MV-4-11 (cell line): ENCODE data around the gene TMUB2.

Source experiments
- DNase-seq: peaks from one replicate; lab custom pipeline; 2025; lab: John Stamatoyannopoulos, UW

The TMUB2 gene

DNA sequence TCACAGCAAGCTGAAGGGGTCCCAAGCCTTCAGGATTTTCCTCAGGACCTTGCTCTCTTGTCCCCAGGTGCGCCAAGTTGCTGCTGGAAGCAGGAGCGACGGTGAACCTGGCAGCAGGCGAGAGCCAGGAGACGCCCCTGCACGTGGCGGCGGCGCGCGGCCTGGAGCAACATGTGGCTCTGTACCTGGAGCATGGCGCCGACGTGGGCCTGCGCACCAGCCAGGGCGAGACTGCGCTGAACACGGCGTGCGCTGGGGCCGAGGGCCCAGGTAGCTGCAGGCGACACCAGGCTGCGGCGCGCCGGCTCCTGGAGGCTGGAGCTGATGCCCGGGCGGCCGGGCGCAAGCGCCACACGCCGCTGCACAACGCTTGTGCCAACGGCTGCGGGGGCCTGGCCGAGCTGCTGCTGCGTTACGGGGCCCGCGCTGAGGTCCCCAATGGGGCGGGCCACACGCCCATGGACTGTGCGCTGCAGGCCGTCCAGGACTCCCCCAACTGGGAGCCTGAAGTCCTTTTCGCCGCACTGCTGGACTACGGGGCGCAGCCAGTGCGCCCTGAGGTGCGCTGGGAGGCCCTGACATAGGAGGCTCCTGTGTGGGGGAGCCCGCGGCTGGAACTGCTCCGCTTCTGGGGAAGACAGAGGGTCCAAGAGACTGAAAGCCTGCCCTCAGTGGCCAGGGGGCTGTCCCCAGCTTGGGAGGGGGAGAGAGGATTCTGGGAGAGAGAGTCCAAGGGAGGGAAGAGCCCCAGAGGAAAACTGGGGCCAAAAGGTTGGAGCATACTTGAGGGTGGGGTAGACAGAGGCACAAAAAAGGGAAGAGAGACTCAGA is 9.9 kb upstream of the TMUB2 start:
- no peak for DNase-seq

DNA sequence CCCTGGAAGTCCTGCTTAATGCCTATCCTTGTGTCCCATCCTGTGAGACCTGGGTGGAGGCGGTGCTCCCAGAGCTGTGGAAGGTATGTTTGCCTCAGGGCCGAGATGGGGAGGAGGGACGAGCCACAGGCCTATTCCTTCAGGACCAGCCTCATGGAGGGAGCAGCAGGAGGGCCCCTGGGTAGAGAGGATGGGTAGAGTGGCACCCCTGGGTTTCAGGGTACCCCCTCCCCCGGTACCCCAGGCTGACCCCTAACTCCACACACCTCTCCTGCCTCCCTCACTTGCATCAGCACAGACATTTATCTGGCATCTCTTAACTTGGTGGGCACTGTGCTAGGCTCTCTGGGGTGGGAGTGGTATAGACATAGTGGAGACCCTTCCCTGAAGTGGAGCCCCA is 9.1 kb upstream of the TMUB2 start:
- no peak for DNase-seq

DNA sequence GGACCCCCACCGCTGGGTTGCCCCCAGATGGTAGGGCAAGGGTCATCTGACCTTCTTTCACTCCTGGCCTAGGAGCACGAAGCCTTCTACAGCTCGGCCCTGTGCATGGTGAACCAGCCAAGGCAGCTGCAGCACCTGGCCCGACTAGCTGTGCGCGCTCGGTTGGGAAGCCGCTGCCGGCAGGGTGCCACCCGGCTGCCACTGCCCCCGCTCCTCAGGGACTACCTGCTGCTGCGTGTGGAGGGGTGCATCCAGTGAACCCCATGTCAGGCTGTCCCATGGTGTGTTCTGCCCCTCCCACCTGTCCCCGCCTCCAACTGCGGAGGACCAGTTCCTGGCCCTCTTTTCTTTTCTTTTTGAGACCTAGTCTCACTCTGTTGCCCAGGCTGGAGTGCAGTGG is 8.6 kb upstream of the TMUB2 start:
- DNase-seq = no peak

DNA sequence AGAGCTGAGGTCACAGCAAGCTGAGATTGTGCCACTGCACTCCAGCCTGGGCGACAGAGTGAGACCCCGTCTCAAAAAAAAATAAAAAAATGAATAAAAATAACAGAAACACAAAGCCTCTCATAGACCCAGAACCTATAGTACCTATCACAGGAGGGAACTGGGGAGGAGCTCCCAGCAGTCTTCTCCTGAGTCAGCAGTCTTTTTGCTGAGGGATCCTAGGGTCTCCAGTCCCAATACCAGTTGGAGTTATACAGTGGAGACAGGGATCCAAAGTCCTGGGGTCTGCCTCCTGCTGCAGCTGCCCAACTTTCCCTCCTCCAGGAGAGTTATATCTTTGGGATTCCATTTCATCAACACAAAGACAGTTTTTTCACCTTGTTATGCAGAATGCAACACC is 3.7 kb upstream of the TMUB2 start:
- DNase-seq = no peak

DNA sequence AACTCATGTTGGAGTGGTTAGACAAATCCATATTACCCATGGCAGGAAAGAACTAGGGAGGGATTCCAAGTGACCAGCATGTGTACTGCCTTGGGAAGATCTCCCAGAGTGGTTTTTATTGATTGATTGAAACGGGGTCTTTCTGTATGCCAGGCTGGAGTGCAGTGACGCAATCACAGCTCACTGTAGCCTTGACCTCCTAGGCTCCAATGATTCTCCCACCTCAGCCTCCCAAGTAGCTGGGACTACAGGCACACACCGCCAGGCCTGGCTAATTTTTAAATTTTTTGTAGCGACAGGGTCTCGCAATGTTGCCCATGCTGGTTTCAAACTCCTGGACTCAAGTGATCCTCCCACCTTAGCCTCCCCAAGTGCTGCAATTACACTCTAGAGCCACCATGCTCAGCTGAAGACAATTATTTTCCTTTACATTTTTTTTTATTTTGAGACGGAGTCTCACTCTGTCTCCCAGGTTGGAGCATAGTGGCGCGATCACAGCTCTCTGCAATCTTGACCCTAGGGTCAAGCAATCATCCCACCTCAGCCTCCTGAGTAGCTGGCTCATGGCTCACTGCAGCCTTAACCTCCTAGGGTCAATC is 2.5 kb upstream of the TMUB2 start:
- DNase-seq = no peak

DNA sequence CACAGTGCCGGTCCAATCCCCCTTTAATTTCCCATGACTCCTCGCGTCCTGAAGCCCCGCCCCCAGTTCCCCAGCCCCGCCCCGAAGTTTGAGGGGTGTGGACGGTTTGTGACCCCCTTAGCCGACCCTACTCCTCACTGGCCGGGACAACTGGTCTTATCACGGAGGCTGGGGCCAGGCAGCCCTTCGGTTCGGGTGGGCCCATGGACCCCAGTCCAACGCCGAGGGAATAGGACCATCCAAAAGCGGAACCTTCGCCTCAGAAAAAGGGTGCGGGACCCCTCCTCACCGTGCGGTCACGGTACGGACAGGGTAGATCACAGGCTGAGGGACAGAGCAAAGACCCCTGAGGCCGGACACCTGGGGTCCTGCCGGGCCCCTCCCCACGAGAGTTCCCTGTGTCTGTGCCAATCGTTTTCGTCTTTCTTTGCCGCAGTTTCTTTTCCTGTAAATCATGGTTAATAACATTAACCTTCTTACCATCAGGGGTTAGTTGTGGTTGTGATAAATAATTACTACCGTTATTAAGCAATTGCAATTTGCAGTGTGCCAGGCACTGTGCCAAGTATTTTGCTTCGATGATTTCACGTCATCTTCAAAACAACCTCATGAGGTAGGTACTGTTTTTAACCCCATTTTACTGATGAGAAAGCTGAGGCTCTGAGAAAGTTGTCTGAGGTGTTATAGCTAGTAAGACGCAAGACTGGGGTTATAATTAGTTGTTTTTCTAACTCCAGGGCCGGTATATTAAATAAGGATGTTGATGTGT is 543 bp downstream of the TMUB2 start:
- DNase-seq = peak; percentile 3

DNA sequence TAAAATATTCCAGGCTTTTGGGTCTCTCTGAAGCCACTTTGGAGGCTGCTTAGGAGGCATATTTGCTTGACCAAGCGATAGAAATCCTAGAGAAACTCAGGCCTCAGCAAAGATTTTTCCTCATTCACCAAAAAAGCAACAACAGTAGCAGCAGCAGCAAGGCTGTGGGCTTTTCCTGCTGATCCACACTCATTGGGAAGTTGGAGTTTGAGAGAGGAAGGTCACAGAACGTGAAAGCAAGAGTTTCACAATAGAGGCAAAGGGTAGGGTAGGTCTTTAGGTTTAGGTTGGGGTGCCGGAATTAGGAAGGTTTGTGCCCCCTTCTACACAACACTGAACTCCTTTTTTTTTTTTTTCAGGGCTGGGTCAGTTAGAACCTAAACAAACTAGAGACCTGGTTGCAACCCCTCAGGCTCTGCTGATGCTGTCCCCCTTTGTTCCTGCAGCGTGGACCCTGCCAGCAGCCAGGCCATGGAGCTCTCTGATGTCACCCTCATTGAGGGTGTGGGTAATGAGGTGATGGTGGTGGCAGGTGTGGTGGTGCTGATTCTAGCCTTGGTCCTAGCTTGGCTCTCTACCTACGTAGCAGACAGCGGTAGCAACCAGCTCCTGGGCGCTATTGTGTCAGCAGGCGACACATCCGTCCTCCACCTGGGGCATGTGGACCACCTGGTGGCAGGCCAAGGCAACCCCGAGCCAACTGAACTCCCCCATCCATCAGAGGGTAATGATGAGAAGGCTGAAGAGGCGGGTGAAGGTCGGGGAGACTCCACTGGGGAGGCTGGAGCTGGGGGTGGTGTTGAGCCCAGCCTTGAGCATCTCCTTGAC is 2.0 kb downstream of the TMUB2 start:
- DNase-seq = no peak

DNA sequence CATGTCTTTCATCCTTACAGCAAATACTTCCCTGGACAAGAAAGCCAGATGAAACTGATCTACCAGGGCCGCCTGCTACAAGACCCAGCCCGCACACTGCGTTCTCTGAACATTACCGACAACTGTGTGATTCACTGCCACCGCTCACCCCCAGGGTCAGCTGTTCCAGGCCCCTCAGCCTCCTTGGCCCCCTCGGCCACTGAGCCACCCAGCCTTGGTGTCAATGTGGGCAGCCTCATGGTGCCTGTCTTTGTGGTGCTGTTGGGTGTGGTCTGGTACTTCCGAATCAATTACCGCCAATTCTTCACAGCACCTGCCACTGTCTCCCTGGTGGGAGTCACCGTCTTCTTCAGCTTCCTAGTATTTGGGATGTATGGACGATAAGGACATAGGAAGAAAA is 3.7 kb downstream of the TMUB2 start:
- no peak for DNase-seq

DNA sequence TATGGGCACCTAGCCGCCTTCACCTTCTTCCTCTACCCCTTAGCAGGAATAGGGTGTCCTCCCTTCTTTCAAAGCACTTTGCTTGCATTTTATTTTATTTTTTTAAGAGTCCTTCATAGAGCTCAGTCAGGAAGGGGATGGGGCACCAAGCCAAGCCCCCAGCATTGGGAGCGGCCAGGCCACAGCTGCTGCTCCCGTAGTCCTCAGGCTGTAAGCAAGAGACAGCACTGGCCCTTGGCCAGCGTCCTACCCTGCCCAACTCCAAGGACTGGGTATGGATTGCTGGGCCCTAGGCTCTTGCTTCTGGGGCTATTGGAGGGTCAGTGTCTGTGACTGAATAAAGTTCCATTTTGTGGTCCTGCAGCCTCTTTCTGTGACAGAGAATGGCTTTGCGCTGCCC is 4.6 kb downstream of the TMUB2 start:
- DNase-seq = no peak

DNA sequence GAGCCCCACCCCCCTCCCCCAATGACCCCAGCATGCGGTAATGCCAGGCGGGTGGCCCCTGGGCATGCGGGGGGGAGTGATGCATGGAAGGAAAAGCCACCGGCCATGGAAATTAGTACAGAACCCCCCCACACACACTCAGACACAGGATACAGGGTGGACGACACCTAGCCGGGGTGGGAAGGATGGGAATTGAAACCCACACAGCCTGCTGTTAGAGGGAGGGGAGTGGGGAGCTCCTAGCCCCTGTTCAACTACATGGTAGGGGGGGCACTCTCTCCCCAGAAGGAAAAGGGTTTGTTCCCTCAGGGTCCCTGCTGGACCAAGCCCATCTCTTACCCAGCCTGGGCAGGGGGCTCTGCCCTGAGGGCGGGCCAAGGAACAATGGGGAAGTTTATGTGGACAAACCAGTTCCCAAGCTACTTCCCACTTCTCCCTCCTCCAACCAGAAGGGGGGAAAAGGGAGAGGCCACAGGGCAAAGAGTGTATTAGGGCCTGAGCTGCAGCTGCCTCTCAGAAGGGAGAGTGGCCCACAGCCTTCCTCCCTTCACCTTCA is 5.2 kb downstream of the TMUB2 start:
- peak; percentile 5 for DNase-seq

DNA sequence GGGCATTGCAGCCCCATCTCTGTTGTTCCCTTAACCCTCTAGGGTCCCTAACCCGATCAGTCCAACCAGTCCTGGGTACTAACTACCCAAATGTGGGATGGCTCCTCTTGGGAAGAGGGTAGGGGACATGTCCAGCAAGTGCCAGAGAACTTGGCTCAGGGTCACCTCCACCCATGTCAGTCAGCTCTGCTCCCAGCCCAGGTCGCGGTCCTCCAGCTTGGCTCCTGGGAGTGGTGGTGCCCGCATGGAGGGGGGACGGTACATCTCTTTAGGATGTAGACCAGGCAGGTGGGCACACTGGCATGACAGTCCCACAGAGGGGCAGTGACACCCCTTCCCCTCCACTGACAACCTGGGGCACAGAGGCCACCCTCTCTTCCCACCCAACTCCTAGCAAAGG is 6.0 kb downstream of the TMUB2 start:
- no peak for DNase-seq

DNA sequence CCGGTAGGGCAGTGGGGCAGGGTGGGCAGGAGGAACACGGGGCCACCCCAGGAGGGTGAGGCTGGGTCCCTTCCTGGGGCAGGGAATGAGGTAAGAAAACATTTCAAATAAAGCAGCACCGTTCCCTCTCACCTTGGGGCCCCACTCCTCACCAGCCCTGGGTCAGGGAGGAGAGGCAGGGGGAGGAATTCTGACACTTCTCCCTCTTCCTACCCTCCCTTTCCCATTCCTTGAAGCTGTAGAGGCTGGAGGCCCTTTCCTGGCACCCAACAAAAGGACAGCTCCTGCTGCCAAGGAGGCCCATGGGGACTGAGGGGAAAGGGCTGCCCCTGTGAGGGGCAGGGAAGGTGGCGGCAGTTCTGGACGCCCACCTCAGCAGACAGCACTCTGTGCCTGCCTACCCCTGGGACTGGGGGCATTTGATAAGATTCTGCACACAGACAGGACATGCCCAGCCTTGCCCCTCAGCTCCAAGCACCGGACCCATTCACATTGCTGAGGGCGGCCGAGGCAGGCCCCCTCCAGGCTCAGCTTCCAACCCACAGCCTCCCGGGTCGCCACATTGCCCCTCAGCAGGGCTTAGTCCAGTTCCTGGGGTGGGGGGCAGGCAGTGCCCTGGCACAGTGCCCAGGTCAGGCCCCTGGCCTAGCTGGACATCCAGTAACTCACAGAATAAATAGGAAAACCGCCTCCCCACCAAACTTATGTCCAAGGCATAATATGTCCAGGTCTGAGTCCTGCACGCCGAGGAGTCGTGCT is 6.7 kb downstream of the TMUB2 start:
- no peak for DNase-seq

- no peak for DNase-seq
Measured at GRCh38 chr17:44197107-44197506, 10.3 kb downstream of the TMUB2 start.

DNA sequence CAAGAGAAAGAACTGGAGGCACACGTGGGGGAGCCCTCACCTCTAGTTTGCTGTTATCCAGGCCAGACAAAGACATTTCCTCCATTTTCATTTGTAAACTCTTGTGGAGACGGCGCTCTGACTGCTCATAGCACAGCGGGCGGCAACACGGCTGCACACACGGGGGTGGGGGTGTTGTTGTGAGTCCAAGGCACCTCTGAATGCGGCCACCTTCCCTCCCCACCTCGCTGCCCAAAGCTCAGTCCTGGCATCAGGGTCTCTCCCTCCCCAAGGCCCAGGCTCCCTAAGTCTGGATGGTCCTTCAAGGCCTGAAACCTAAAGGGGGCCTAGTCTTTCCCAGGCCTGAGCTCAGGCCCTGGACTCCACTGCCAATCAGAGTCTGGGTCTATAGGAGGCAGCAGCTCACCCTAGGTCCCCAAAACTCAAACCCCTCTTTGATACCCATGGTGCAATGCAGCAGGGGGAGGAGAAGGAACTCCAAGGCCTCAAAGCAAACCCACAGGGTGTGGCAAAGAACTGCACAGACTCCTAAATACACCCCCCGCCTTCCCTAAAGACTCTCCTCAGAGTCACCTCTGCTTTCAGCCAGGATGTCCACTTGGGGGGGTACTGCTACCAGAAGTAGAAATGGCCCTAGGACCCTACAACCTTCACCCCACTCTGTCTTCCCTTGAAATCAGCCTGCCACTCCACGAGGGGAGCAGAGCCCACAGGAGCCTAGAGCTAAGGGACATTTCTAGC is 11.4 kb downstream of the TMUB2 start:
- peak; percentile 87 for DNase-seq

- DNase-seq = no peak
Measured at GRCh38 chr17:44198721-44199552, 12.2 kb downstream of the TMUB2 start.

DNA sequence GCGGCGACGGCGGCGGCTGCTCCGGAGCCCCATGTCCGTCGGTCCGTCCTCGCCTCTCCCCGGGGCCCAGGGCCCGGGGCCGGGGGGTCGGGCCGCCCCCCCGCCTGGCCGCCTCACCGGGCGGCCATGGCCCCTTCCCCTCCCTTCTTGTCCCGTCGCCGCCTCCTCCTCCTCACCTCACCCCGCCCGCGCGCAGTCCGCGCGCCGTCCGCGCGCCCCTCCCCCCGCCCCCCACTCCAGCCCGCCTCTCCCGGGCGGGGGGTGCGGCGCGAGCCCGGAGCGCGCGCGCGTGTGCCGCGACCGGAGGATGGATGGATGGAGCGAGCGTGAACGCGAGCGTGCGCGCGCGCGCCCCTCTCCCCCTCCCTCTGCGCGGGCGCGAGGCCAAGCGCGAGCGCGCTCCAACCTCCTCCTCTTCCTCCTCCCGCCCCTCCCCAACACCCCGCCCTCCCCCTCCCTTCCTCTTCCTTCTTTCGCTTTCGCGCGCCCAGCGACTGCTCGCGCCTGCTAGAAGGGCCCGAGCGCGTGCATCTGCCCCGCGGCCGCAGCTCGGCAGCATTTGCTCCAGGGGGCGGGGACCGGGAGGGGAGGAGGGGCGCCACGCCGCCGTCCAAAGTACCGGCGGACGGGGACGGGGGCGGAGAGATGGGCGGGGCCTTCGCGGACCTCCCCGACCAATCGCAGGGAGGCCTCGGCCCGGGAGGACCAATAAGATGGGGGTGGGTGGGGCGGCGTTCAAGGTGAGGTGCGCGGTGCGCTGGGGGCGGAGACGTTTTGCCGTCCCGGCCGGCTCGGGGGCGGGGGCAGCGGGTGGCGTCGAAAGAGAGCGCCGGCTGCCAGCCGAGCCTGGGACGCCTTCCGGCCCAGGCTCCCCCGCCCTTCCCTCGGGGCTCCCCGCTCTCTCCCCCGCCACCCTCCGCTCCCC is 13.0 kb downstream of the TMUB2 start, which contains the start of gene ATXN7L3:
TSS of gene ATXN7L3 (minus strand) at position 332 of the 925 bp plus-strand sequence. CDS start 1,814 bp downstream, outside the sequence.
- peak; percentile 95 for DNase-seq

GRCh38 chr17:44200478-44201155 is 13.8 kb downstream of the TMUB2 start:
- no peak for DNase-seq

DNA sequence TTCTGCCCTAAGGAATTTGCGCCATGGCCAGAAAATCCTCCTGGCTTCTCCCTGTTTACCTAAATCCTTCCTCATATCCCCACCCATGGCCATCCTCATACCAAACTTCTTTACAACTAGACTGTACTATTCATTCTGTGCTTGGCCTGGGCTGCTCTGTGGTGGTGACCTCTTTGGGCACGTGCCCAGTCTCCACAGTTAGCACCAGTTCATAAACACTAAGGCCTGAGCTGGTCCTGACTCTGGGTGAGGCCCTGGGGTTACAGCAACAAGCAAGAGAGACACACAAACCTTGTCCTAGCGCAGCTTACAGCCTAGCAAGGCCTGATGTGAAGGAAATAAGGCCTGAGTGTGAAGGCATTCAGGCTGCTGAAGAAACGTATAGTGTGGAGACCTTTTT is 16.0 kb downstream of the TMUB2 start:
- no peak for DNase-seq
